ENCODE measurements around the gene LPGAT1. TPM values are rescaled to one million over a fixed set of nuclear protein-coding genes. Genes with fewer than 3 reads are reported as not detected.

The LPGAT1 gene
- total RNA-seq, 1 donor from 2014 or later, result 34.7 TPM

DNA sequence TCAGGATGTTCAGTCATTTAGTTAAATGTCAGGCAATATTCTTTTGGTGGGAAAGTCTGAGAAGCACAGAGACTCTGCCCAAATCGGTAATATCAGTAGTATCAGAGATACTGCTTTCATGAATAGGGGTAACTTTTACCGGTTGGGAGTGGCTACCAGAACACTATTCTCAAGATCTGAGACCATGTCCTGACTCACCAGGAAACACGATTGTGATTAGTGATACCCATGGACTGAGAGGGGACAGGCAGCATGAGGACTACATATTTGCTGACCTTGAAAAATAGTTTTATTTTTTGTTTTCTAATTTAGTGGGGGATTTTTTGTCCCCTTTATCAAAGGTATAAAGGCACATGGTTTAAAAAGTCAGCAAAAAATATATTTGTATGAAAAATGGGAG, 79.1 kb downstream of the LPGAT1 start:
- no peak overlapping the region for H3K4me3 Mint-ChIP-seq (ENCODE audit: unreplicated experiment)

DNA sequence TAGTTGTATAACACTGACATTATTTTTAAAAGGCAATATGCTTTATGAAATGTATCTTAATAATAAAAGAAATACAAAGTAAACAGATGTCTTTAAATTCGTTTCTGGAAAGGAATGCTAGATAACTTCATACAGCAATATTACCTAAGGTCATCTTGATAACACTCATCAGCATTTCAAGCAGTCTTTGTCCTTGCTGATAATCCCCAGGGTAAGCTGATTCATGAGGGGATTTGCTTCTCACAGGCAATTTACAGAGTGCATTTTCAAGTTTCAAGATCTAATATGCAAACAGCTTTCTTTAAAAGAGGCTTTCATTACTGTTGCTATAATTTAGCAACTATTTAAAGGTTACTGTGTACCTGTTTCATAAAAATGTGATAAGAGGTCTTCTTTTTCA, 80.0 kb downstream of the LPGAT1 start:
- Mint-ChIP-seq H3K4me1 (ENCODE audit: unreplicated experiment) (no peaks in the 10 kb centered on the region), H3K9me3 (ENCODE audit: unreplicated experiment) (no peaks in the 10 kb centered on the region), H3K27ac (ENCODE audit: unreplicated experiment) (no peak overlapping the region), H3K36me3 (ENCODE audit: low read depth, unreplicated experiment) (peaks cover 6% of the 10 kb centered on the region), H3K27me3 (ENCODE audit: unreplicated experiment) (peaks cover 1% of the 10 kb centered on the region), H3K4me3 (ENCODE audit: unreplicated experiment) (no peak overlapping the region)
- DNase-seq (ENCODE audit: low spot score), result no peak
- TF ChIP-seq, protein P1, sequence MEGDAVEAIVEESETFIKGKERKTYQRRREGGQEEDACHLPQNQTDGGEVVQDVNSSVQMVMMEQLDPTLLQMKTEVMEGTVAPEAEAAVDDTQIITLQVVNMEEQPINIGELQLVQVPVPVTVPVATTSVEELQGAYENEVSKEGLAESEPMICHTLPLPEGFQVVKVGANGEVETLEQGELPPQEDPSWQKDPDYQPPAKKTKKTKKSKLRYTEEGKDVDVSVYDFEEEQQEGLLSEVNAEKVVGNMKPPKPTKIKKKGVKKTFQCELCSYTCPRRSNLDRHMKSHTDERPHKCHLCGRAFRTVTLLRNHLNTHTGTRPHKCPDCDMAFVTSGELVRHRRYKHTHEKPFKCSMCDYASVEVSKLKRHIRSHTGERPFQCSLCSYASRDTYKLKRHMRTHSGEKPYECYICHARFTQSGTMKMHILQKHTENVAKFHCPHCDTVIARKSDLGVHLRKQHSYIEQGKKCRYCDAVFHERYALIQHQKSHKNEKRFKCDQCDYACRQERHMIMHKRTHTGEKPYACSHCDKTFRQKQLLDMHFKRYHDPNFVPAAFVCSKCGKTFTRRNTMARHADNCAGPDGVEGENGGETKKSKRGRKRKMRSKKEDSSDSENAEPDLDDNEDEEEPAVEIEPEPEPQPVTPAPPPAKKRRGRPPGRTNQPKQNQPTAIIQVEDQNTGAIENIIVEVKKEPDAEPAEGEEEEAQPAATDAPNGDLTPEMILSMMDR (IDR thresholded peaks at IDR 0.05; ENCODE audit: unreplicated experiment), result no peak

More for the DNA sequence above, 79.1 kb downstream of the LPGAT1 start:
- Mint-ChIP-seq H3K27me3 (ENCODE audit: unreplicated experiment) (peaks cover 1% of the 10 kb centered on the region), H3K27ac (ENCODE audit: unreplicated experiment) (no peak overlapping the region), H3K9me3 (ENCODE audit: unreplicated experiment) (no peaks in the 10 kb centered on the region), H3K36me3 (ENCODE audit: low read depth, unreplicated experiment) (peaks cover 6% of the 10 kb centered on the region), H3K4me1 (ENCODE audit: unreplicated experiment) (no peaks in the 10 kb centered on the region)
- DNase-seq (ENCODE audit: low spot score), result no peak
- TF ChIP-seq, protein P1 (IDR thresholded peaks at IDR 0.05; ENCODE audit: unreplicated experiment), result no peak

DNA sequence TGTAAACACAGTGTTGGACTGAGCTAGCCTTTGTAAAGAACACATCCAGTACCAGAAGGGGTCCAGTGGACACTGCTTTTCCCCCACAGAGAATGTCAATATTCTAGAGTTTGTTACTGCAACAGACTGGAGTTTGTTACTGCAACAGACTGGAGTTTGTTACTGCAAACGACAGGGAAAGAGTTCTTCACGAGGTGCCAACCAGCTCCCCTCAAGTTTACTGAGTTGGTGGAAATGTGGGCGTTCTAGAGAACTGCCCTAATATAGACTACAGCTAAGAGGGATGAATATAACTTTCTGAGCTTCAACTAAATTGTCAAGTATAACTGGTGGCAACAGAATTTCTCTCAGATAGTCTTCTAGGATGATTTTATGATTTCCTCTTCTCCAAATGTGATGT, 81.3 kb downstream of the LPGAT1 start:
- DNase-seq (ENCODE audit: low spot score), result no peak

DNA sequence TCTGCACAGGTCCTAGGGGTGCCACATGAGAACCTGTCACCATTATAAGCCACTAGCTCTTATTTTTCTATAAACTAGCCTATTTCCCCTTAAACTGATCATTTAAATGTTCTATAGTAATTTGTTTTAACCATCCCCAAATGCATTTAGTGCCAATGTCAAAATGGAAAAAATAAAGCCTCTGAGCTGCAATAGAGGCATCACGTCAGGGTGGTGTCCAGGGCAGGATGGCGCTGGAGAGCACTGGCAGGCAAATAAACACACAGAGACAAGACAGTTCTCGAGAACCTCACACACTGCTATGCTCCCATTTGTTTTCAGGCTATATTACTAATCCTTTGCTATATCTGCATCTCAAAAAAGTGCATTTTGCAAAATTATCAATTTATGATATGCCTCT, 81.8 kb downstream of the LPGAT1 start:
- Mint-ChIP-seq H3K27ac (ENCODE audit: unreplicated experiment) (no peak overlapping the region), H3K9me3 (ENCODE audit: unreplicated experiment) (no peaks in the 10 kb centered on the region), H3K4me1 (ENCODE audit: unreplicated experiment) (no peaks in the 10 kb centered on the region), H3K4me3 (ENCODE audit: unreplicated experiment) (no peak overlapping the region), H3K36me3 (ENCODE audit: low read depth, unreplicated experiment) (peaks cover 6% of the 10 kb centered on the region), H3K27me3 (ENCODE audit: unreplicated experiment) (peaks cover 1% of the 10 kb centered on the region)
- DNase-seq (ENCODE audit: low spot score), result no peak
- TF ChIP-seq, protein P1 (IDR thresholded peaks at IDR 0.05; ENCODE audit: unreplicated experiment), result no peak

More for the DNA sequence above, 81.3 kb downstream of the LPGAT1 start:
- H3K9me3 Mint-ChIP-seq (ENCODE audit: unreplicated experiment), result no peaks in the 10 kb centered on the region
- TF ChIP-seq, protein P1 (IDR thresholded peaks at IDR 0.05; ENCODE audit: unreplicated experiment), result no peak
- H3K27me3 Mint-ChIP-seq (ENCODE audit: unreplicated experiment), result peaks cover 1% of the 10 kb centered on the region
- peaks cover 6% of the 10 kb centered on the region for H3K36me3 Mint-ChIP-seq (ENCODE audit: low read depth, unreplicated experiment)
- no peak overlapping the region for H3K27ac Mint-ChIP-seq (ENCODE audit: unreplicated experiment)
- no peak overlapping the region for H3K4me3 Mint-ChIP-seq (ENCODE audit: unreplicated experiment)
- no peaks in the 10 kb centered on the region for H3K4me1 Mint-ChIP-seq (ENCODE audit: unreplicated experiment)

DNA sequence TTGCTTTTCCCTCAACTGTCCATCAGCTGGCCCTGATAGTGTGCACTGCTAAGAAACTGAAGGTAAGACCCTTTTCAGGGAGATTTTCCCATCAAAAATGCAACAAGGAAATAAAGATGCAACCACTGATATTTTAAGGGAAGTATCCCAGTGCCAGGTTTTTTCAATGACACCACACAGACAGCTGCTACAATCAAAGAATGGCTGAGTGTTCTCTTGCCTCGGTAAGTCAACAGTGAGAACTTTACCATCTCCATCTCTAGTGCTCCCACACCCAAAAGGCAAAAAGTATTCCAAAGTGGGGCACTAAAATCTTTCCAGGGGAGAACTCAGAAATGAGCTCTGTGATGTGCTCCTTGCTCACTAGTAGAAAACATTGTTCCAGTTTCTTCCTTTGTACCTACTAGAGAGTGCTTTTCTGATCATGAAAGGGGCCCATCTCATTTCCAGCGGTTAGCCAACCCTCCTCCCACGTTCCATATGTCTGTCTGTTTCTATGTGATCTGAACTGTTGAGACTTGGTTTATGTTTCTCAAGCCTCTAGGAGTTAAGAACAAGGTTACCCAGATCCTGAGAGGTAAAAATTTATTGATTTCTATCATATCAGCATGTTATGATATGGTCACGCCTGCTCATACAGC, 87.6 kb downstream of the LPGAT1 start:
- Mint-ChIP-seq H3K4me1 (ENCODE audit: unreplicated experiment) (peaks cover 5% of the 10 kb centered on the region), H3K27me3 (ENCODE audit: unreplicated experiment) (peaks cover 2% of the 10 kb centered on the region), H3K27ac (ENCODE audit: unreplicated experiment) (no peak overlapping the region)

More for the DNA sequence above, 87.6 kb downstream of the LPGAT1 start:
- Mint-ChIP-seq H3K36me3 (ENCODE audit: low read depth, unreplicated experiment) (peaks cover 3% of the 10 kb centered on the region), H3K4me3 (ENCODE audit: unreplicated experiment) (no peak overlapping the region), H3K9me3 (ENCODE audit: unreplicated experiment) (no peaks in the 10 kb centered on the region)
- TF ChIP-seq, protein P1 (IDR thresholded peaks at IDR 0.05; ENCODE audit: unreplicated experiment), result no peak
- DNase-seq (ENCODE audit: low spot score), result no peak

Data from endothelial cell (in vitro differentiated cells).